ENCODE data around the gene NID2.

Gene NID2

GRCh38 chr14:52067873-52068614, 815 bp downstream of the NID2 start:
- no peaks in the 10 kb centered on the region for H3K27me3 ChIP-seq (ENCODE audit: control insufficient read depth, insufficient read depth, low read length)
- peaks cover 20% of the 10 kb centered on the region for H3K36me3 ChIP-seq (ENCODE audit: insufficient read depth, low read length)
- no peaks in the 10 kb centered on the region for H3K9me3 ChIP-seq (replicated peaks; ENCODE audit: low read length)
- peaks cover 47% of the 10 kb centered on the region for H3K4me1 ChIP-seq (ENCODE audit: control insufficient read depth, insufficient read depth, low read length)
- peak overlapping the region; percentile 89 for H3K9ac ChIP-seq (ENCODE audit: low read depth, low read length)
- peak overlapping the region; percentile 85 for H3K4me2 ChIP-seq (ENCODE audit: low read length)
- peak overlapping the region; percentile 81 for H3K4me3 ChIP-seq (ENCODE audit: low read length)

DNA sequence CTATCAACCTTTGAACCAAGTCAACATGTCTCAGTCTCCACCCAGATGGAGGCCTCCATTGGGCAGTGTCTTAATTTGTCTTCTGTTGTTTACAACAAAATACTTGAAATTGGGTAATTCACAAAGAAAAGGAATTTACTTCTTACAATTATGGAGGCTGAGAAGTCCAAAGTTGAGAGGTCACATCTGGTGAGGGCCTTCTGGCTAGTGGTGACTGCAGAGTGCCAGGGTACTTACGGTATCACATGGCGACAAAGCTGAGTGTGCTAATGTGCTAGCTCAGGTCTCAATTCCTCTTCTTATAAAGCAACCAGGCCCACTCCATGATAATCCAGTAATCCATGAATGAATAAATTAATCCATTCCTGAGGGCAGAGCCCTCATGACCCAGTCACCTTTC, 4.7 kb downstream of the NID2 start:
- no peaks in the 10 kb centered on the region for H3K9me3 ChIP-seq (replicated peaks; ENCODE audit: low read length)
- peaks cover 27% of the 10 kb centered on the region for H3K4me1 ChIP-seq (ENCODE audit: control insufficient read depth, insufficient read depth, low read length)
- H3K9ac ChIP-seq (ENCODE audit: low read depth, low read length) = no peak overlapping the region
- peaks cover 37% of the 10 kb centered on the region for H3K36me3 ChIP-seq (ENCODE audit: insufficient read depth, low read length)
- H3K27me3 ChIP-seq (ENCODE audit: control insufficient read depth, insufficient read depth, low read length) = no peaks in the 10 kb centered on the region
- H3K4me2 ChIP-seq (ENCODE audit: low read length) = no peak overlapping the region
- no peak overlapping the region for H3K4me3 ChIP-seq (ENCODE audit: low read length)

- no peak overlapping the region for H3K9ac ChIP-seq (ENCODE audit: low read depth, low read length)
- H3K36me3 ChIP-seq (ENCODE audit: insufficient read depth, low read length) = peaks cover 48% of the 10 kb centered on the region
- no peak overlapping the region for H3K4me2 ChIP-seq (ENCODE audit: low read length)
- no peak overlapping the region for H3K4me3 ChIP-seq (ENCODE audit: low read length)
- no peaks in the 10 kb centered on the region for H3K27me3 ChIP-seq (ENCODE audit: control insufficient read depth, insufficient read depth, low read length)
- peaks cover 29% of the 10 kb centered on the region for H3K4me1 ChIP-seq (ENCODE audit: control insufficient read depth, insufficient read depth, low read length)
- no peaks in the 10 kb centered on the region for H3K9me3 ChIP-seq (replicated peaks; ENCODE audit: low read length)
Measured at GRCh38 chr14:52063052-52063462, 5.8 kb downstream of the NID2 start.

DNA sequence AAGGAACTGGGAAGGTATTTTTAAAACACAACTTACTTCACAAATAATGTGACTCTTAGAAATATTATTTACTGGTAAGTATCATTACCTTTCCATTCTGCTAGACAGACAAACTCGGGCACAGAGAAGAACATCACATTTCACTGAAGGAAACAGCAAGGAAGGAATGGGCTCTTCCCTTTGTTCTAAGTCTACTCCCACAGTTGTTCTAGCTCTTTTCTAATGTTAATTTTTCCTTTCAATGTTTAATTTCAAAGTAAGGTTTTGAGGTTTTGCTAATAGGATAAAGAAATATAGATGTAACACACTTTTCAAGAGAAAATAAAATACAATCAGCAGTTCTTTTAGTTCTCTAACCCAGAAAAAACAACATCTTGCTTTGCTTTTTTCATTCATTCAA, 7.0 kb downstream of the NID2 start:
- peaks cover 20% of the 10 kb centered on the region for H3K4me1 ChIP-seq (ENCODE audit: control insufficient read depth, insufficient read depth, low read length)
- no peak overlapping the region for H3K9ac ChIP-seq (ENCODE audit: low read depth, low read length)
- H3K4me3 ChIP-seq (ENCODE audit: low read length) = no peak overlapping the region
- H3K27me3 ChIP-seq (ENCODE audit: control insufficient read depth, insufficient read depth, low read length) = no peaks in the 10 kb centered on the region
- H3K4me2 ChIP-seq (ENCODE audit: low read length) = no peak overlapping the region
- H3K9me3 ChIP-seq (replicated peaks; ENCODE audit: low read length) = no peaks in the 10 kb centered on the region
- H3K36me3 ChIP-seq (ENCODE audit: insufficient read depth, low read length) = peaks cover 49% of the 10 kb centered on the region

DNA sequence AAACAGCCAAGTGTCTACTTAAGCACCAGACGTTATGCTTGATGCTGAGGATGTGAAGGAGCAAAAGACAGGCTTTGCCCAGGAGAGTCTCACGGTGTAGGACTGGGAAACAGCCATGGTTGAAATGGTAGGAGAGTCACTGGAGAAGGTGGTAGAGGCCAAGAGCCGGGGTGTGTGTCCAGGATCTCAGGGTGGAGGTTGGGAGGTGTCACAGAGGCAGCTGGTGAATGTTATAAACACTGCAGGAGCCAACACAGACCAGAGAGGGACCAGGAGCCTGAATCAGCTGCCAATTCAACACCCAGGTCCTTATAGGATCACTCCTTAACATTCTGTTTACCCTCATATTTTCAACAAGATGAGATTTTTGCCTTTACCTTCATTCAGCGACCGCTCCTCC, 7.5 kb downstream of the NID2 start:
- Histone ChIP-seq H3K4me2 (ENCODE audit: low read length) (no peak overlapping the region), H3K4me1 (ENCODE audit: control insufficient read depth, insufficient read depth, low read length) (peaks cover 20% of the 10 kb centered on the region), H3K27me3 (ENCODE audit: control insufficient read depth, insufficient read depth, low read length) (no peaks in the 10 kb centered on the region), H3K4me3 (ENCODE audit: low read length) (no peak overlapping the region), H3K9ac (ENCODE audit: low read depth, low read length) (no peak overlapping the region), H3K9me3 (replicated peaks; ENCODE audit: low read length) (no peaks in the 10 kb centered on the region), H3K36me3 (ENCODE audit: insufficient read depth, low read length) (peaks cover 44% of the 10 kb centered on the region)

DNA sequence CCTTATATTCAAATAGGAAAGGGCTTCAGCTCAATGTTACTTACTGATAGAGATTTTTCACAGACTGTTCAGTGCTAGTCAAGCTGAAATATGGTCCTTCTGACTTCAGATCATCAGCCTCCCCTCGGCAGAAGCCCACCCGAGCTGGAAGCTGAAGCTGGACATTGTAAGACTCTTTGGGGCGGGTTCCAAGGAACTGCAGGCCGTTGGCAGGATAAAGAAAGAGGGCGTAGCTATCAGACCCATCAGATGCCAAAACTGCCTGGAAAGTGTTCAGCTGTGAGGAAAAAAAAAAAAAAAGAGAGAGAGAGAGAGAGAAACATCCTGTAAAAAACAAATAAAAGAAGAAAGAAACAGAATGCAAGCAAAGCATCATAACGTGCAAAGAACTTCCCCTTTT, 8.8 kb downstream of the NID2 start:
- peaks cover 39% of the 10 kb centered on the region for H3K36me3 ChIP-seq (ENCODE audit: insufficient read depth, low read length)
- no peak overlapping the region for H3K4me2 ChIP-seq (ENCODE audit: low read length)
- no peak overlapping the region for H3K9ac ChIP-seq (ENCODE audit: low read depth, low read length)
- no peaks in the 10 kb centered on the region for H3K27me3 ChIP-seq (ENCODE audit: control insufficient read depth, insufficient read depth, low read length)
- H3K9me3 ChIP-seq (replicated peaks; ENCODE audit: low read length) = no peaks in the 10 kb centered on the region
- H3K4me1 ChIP-seq (ENCODE audit: control insufficient read depth, insufficient read depth, low read length) = peaks cover 32% of the 10 kb centered on the region
- H3K4me3 ChIP-seq (ENCODE audit: low read length) = no peak overlapping the region

- H3K9ac ChIP-seq (ENCODE audit: low read depth, low read length) = no peak overlapping the region
- no peaks in the 10 kb centered on the region for H3K27me3 ChIP-seq (ENCODE audit: control insufficient read depth, insufficient read depth, low read length)
- H3K4me3 ChIP-seq (ENCODE audit: low read length) = no peak overlapping the region
- no peaks in the 10 kb centered on the region for H3K9me3 ChIP-seq (replicated peaks; ENCODE audit: low read length)
- H3K4me1 ChIP-seq (ENCODE audit: control insufficient read depth, insufficient read depth, low read length) = peaks cover 36% of the 10 kb centered on the region
- peaks cover 39% of the 10 kb centered on the region for H3K36me3 ChIP-seq (ENCODE audit: insufficient read depth, low read length)
- H3K4me2 ChIP-seq (ENCODE audit: low read length) = no peak overlapping the region
Measured at GRCh38 chr14:52059649-52060048, 9.2 kb downstream of the NID2 start.

DNA sequence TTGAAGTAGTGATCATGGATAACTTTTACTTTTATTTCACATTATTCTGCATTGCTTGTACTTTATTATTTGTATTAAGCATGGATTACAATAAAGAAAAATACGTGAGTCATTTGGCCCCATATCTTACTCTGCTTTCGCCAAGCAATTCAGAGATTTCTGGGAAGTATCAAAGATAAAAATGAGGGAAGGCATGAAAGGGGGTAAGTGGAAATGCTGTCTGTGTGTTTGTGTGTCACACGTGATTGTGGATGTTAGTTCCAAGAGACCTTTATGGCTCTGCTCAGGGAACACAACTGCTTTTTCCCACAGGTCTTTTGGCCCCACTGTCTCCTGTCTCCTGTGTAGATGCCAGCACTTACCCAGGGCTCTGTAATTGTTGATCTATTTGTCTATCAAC, 10.5 kb downstream of the NID2 start:
- no peaks in the 10 kb centered on the region for H3K9me3 ChIP-seq (replicated peaks; ENCODE audit: low read length)
- H3K27me3 ChIP-seq (ENCODE audit: control insufficient read depth, insufficient read depth, low read length) = no peaks in the 10 kb centered on the region
- H3K9ac ChIP-seq (ENCODE audit: low read depth, low read length) = no peak overlapping the region
- H3K4me3 ChIP-seq (ENCODE audit: low read length) = no peak overlapping the region
- H3K4me2 ChIP-seq (ENCODE audit: low read length) = no peak overlapping the region
- peaks cover 39% of the 10 kb centered on the region for H3K36me3 ChIP-seq (ENCODE audit: insufficient read depth, low read length)
- H3K4me1 ChIP-seq (ENCODE audit: control insufficient read depth, insufficient read depth, low read length) = peaks cover 40% of the 10 kb centered on the region

- H3K4me1 ChIP-seq (ENCODE audit: control insufficient read depth, insufficient read depth, low read length) = peaks cover 47% of the 10 kb centered on the region
Measured at GRCh38 chr14:52055167-52055566, 13.7 kb downstream of the NID2 start.

DNA sequence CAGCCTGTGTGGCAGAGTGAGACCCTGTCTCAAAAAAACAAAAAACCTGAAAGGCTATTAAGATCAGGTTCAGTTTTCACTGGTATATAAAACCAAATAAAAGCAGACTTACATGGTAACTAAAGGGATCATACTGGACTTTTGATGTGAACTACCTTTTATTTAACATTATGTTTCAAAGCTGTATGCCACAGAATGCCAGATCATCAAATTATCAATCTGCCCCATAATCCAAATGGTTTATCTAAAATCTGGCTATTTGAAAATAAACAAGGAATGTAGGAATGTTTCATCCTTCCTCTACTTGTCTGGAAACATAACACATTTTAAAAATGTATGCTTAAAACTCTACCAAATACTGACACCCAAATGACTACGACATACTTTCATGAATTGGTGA, 14.2 kb downstream of the NID2 start:
- Histone ChIP-seq H3K4me3 (ENCODE audit: low read length) (no peak overlapping the region), H3K4me2 (ENCODE audit: low read length) (peak overlapping the region; percentile 47), H3K9me3 (replicated peaks; ENCODE audit: low read length) (no peaks in the 10 kb centered on the region), H3K27me3 (ENCODE audit: control insufficient read depth, insufficient read depth, low read length) (no peaks in the 10 kb centered on the region), H3K36me3 (ENCODE audit: insufficient read depth, low read length) (peaks cover 37% of the 10 kb centered on the region), H3K4me1 (ENCODE audit: control insufficient read depth, insufficient read depth, low read length) (peaks cover 42% of the 10 kb centered on the region), H3K9ac (ENCODE audit: low read depth, low read length) (no peak overlapping the region)

More at GRCh38 chr14:52055167-52055566, 13.7 kb downstream of the NID2 start:
- Histone ChIP-seq H3K4me3 (ENCODE audit: low read length) (no peak overlapping the region), H3K4me2 (ENCODE audit: low read length) (peak overlapping the region; percentile 47), H3K36me3 (ENCODE audit: insufficient read depth, low read length) (peaks cover 42% of the 10 kb centered on the region), H3K9ac (ENCODE audit: low read depth, low read length) (peak overlapping the region; percentile 21), H3K9me3 (replicated peaks; ENCODE audit: low read length) (no peaks in the 10 kb centered on the region), H3K27me3 (ENCODE audit: control insufficient read depth, insufficient read depth, low read length) (no peaks in the 10 kb centered on the region)

- H3K27me3 ChIP-seq (ENCODE audit: control insufficient read depth, insufficient read depth, low read length) = no peaks in the 10 kb centered on the region
- peaks cover 40% of the 10 kb centered on the region for H3K4me1 ChIP-seq (ENCODE audit: control insufficient read depth, insufficient read depth, low read length)
- H3K36me3 ChIP-seq (ENCODE audit: insufficient read depth, low read length) = peaks cover 26% of the 10 kb centered on the region
- H3K9ac ChIP-seq (ENCODE audit: low read depth, low read length) = no peak overlapping the region
- peak overlapping the region; percentile 31 for H3K4me2 ChIP-seq (ENCODE audit: low read length)
- no peak overlapping the region for H3K4me3 ChIP-seq (ENCODE audit: low read length)
- H3K9me3 ChIP-seq (replicated peaks; ENCODE audit: low read length) = no peaks in the 10 kb centered on the region
Measured at GRCh38 chr14:52053044-52053443, 15.8 kb downstream of the NID2 start.

GRCh38 chr14:52052288-52052943, 16.4 kb downstream of the NID2 start:
- peaks cover 26% of the 10 kb centered on the region for H3K36me3 ChIP-seq (ENCODE audit: insufficient read depth, low read length)
- peak overlapping the region; percentile 31 for H3K4me2 ChIP-seq (ENCODE audit: low read length)
- H3K4me1 ChIP-seq (ENCODE audit: control insufficient read depth, insufficient read depth, low read length) = peaks cover 40% of the 10 kb centered on the region
- no peaks in the 10 kb centered on the region for H3K27me3 ChIP-seq (ENCODE audit: control insufficient read depth, insufficient read depth, low read length)
- H3K4me3 ChIP-seq (ENCODE audit: low read length) = no peak overlapping the region
- H3K9ac ChIP-seq (ENCODE audit: low read depth, low read length) = no peak overlapping the region
- no peaks in the 10 kb centered on the region for H3K9me3 ChIP-seq (replicated peaks; ENCODE audit: low read length)
